HK-2 (cell line): Measurements from ENCODE around the gene YPEL3.

Source experiments
- DNase-seq: peaks from one replicate; pipeline ENCODE4 v3.0.0-alpha.2; 2018; ENCODE audit not compliant: unreplicated experiment

The YPEL3 gene

DNA sequence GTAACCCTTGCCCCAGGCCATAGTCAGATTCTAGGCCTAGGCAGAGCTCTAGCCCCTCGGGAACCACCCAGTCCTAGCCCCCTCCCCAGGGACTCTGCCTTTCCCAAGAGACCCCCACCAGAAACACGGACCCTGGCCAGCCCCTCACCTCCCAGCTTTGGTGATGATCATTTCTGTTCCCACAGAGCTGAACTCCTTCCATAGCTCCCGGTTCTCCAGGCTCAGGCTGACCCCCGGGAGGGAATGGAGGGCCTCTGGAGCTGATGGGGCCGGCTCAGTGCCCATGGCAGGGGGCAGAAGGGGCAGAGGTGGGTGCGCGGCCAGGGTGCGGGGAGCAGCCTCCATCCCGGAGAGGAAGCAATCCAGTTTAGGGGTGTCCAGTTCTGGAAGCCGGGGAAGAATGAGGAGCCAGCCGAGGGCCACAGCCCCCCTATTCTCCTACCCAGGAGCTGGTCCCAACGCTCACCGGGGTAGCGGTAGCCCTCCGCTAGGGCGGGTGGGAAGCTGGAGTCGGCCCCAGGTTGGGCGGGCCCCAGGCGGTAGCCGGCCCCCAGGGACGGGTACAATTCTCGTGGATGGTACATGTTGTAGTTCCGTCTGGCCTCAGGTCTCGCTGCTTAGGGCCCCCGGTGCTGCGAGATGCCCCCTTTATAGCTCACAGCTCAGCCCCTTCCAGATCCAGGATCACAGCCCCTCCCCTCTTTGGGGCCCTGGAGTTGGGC is 5.2 kb downstream of the YPEL3 start:
- DNase-seq, result no peak

DNA sequence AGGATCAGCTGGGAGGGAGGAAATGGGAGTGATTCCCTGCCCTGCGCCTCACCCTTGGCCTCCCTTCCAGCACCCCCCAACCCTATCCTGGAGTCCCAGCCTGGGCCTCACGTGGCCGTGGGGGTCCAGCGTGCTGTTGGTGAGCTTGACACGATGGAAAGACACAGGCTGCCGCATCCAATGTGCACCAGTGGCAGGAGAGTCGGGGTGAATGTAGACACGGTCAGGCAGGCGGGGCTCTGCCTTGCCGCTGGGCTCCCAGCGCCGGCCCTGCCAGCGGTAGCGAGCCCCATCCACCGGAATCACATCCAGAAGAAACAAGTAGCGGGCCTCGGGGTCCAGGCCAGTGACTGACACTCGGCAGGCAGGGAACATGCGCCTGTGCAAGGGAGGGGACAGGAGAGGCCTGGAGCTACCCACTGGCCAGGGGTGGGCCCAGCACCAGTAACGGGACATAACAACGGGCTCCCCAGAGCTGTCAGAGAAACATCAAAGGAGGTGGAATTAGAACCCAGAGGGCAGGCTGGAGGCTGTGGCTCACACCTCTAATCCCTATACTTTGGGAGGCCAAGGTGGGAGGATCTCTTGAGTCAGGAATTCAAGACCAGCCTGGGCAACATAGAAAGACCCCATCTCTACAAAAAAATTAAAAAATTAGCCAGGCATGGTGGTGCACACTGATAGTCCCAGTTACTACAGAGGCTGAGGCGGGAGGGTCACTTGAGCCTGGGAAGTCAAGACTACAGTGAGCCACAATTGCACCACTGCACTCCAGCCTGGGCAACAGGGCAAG is 7.0 kb downstream of the YPEL3 start:
- no peak for DNase-seq

- no peak for DNase-seq
Observed at GRCh38 chr16:30088237-30088831, 7.7 kb downstream of the YPEL3 start.

DNA sequence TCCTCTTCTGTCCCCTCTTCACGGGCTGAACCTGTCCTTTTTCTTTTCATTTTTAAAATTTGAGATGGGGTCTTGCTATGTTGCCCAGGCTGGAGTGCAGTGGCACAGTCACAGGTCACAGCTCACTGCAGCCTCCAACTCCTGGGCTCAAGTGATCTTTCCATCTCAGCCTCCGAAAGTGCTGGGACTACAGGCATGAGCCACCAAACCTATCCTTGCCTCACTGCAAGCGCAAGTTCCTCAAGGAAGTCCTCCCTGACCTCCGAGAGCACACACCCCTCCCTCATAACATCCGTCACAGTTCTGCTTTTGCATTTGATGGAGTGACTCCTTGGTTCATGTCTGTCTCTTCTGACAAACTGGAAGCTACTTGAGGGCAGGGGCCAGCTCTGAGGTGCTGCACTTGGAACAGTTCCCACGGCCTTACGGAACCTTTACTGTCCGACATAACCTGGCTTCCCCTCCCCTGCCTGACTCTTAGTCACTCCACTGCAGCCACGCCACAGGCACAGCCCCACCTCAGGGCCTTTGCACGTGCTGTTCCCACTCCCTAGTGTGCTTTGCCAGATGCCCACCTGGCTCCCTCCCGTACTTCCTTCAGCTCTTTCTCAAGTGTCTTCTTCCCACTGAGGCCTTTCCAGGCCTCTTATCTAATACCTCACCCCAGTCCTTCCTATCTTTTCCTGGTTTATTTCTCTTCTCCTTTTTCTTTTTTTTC is 8.7 kb downstream of the YPEL3 start:
- DNase-seq, result no peak

GRCh38 chr16:30086291-30087140 is 9.5 kb downstream of the YPEL3 start:
- DNase-seq, result no peak

DNA sequence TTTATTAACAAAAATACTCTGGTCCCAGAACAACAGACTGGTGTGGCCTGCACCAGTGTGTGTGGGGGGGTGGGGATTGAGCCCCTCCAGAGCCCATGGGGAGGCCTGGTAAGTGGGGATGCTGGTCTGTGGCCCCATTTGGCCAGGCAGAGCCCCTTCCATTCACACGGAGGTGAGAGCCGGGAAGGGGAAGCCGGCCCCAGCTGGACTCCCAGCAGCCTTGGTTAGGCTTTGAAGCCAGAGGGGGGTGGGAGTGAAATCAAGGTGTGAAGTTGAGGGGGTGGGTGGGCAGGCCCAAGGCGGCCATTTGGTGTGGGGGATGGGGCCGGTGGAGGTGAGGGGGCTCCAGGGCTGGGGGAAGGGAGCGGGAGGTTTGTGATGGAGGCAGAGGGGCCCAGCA is 10.2 kb downstream of the YPEL3 start:
- no peak for DNase-seq

DNA sequence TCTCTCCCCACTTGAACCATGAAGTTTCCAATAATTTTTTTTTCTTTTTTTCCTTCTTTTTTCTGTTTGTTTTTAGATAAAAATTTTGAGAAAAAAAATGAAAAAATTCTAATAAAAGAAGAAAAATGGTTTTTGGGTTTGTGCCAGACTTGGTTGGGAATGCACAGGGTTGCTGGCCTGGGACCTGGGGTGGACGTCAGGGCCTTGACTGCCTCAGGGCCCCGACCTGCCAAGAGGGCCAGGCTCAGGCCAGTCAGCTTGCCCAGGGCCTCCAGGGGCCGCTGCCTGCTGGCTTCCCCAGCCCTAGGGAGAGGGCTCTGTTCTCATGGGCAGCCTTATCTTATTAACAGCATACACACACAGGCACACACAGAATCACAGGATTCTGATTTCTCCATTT is 10.8 kb downstream of the YPEL3 start:
- DNase-seq, result no peak

DNA sequence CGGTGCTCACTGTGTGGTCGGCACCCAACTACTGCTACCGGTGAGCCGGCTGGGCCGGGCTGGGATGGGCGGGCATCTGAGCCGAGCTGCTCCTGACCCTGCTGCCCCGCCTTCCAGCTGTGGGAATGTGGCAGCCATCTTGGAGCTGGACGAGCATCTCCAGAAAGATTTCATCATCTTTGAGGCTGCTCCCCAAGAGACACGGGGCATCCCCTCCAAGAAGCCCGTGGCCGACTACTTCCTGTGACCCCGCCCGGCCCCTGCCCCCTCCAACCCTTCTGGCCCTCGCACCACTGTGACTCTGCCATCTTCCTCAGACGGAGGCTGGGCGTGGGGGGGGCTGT is 11.2 kb downstream of the YPEL3 start:
- no peak for DNase-seq

DNA sequence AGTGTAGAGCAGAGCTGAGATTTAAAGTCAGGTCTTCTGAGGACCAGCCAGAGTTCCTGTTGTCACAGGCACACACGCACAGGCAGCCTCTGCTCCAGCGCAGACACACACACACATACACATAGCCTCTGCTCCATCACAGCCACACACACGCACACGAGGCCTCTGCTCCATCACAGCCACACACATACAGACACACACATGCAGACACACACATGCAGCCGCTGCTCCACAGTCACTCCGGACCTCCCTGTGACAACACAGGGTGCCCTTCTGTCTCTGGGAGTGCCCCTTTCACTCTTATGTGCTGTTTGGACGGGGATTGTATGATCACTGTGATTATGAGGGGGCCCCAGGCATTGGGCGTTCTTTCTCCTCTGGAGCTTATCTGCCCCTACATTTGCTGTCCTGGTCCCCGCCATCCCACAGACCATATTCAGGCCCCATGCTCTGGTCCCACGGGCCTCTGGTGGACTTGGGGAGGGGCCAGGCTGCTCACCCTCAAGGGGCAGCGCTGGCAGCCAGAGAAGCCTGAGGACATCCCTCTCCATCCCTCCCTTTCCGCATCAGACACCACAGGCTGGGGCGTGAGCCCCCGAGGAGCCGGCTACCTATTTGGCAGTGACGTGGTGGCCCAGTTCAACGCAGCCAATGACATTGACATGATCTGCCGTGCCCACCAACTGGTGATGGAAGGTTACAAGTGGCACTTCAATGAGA is 11.8 kb downstream of the YPEL3 start:
- DNase-seq, result no peak

DNA sequence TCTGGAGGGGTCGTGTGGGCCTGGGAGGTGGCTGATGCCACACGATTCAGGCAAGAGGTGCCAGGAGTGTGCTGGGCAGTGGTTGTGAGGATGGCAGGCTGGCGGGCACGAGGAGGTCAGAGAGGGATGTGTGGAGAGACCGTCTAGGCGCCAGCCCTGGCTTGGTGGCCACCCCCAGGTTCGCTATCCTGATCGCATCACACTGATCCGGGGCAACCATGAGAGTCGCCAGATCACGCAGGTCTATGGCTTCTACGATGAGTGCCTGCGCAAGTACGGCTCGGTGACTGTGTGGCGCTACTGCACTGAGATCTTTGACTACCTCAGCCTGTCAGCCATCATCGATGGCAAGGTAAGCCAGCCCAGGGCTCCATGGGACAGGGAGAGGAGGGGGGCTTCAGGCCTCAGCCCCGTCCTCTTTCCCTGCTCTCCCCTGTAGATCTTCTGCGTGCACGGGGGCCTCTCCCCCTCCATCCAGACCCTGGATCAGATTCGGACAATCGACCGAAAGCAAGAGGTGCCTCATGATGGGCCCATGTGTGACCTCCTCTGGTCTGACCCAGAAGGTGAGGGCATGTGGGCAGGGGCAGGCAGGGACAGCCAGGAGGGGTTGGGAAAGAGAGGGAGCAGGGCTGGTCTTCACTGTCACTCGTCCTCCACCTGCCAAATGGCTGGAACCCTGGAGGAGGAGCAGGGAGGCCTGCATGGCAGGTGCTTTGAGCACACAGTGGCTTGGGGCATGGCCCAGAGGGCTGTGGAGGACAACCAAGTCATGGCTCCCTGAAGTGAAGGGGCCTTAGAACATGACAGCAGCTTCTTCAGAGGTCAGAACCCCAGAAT is 12.6 kb downstream of the YPEL3 start:
- no peak for DNase-seq

GRCh38 chr16:30082545-30083090 is 13.4 kb downstream of the YPEL3 start:
- no peak for DNase-seq

GRCh38 chr16:30079480-30079879 is 16.5 kb downstream of the YPEL3 start:
- DNase-seq, result no peak

DNA sequence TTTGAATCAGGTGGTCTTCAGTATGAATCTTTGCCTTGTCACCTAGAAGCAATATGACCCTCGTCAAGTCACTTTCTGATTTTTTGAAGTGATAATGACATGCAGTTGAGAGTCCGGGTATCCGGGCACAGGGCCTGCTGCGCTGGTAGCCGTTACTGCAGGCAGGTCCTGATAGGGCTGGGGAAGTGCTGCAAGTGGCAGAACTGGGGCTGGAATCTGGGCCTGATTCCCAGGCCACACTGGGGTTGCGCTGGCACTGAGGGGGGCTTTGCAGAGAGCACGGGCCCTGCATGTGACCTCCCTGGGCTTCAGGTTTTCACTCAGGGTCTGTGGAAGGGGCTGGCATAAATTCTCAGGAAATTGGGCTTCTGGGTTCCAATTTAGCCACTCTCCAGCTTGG is 17.3 kb downstream of the YPEL3 start:
- no peak for DNase-seq

DNA sequence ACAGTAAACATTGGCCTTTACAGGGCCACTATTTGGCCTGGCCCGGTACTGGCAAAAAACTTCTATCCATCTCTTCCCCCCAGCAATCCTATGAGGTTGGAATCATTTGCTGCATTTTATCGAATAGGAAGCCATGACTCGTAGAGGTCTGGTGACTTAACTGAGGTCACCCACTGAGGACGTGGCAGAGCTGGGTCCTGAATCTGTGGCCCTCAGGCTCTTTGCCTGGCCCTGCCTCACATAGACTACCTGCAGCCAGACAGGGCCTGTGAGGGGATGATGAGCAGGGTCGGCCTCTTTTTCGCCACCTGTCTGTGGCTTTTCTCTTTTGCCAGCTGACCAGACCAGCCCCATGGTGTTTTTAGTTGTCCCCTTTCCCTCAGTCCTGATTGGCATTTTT is 18.4 kb downstream of the YPEL3 start:
- no peak for DNase-seq

DNA sequence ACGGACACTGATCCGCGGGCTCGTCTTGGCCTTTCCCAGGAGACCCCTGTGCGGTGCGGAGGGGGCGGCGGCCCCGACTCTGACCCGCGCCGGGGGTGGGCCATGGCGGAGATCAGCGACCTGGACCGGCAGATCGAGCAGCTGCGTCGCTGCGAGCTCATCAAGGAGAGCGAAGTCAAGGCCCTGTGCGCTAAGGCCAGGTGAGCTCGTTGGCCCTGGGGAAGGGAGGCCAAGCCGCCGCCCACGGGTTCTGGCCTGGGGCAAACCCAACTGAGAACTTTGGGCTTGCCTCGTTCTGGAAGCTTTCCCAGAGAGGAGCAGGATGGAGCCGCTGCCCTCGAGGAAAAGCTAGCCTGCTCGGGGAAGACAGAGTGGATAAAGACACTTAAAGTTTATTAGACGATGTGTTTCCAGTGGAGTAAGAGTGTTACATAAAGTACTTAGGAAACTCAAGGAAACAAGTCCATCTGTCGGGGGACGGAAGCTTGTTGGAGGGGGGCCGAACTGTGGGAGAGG is 19.7 kb downstream of the YPEL3 start:
- no peak for DNase-seq

DNA sequence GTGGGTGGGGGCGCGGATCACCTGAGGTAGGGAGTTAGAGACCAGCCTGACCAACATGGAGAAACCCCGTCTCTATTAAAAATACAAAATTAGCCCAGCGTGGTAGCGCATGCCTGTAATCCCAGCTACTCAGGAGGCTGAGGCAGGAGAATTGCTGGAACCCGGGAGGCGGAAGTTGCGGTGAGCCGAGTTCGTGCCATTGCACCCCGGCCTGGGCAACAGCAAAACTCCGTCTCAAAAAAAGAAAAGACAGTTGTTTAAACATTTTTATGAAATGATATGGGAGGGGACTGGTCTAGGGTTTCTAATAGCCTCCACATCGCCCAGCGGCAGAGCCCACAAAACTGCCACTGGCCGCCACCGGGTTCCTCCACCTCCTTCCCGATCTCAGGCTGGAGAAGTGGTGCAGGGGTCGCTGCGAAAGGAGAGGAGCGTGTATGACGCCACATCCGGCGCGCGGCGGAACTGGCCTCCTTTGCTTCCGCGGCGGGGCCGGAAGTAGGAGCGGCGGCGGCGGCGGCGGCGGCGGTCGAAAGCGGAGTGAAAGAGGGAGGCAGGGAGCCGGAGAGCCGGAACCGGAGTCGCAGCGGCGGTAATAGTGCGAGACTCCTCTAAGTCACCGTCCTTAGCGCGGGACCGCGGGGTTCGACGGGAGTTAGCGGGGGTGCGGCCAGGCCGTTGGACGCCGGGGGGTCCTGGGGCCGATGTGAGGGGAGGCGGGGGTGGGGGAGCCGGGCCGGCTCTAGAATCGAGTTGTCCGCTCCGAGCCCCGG is 20.3 kb downstream of the YPEL3 start, which contains the start of gene PPP4C:
PPP4C (plus strand) TSS at position 492 of the 773 bp plus-strand sequence. CDS start 384 bp downstream, outside the sequence.
- DNase-seq, result peak; percentile 82

GRCh38 chr16:30070490-30070889 is 25.5 kb downstream of the YPEL3 start:
- DNase-seq, result no peak
